Nucleus accumbens (tissue), 56 donors: Measurements from ENCODE around the gene CCL25.

Source experiments
- DNase-seq, 56 donors: peaks; one replicate each; lab custom pipeline; 2025; lab: John Stamatoyannopoulos, UW

CCL25 gene

GRCh38 chr19:8044018-8044417, 8.5 kb upstream of the CCL25 start:
- no peak for DNase-seq

- DNase-seq: no peak
Measured at GRCh38 chr19:8045872-8046568, 6.5 kb upstream of the CCL25 start.

GRCh38 chr19:8046569-8047165, 5.9 kb upstream of the CCL25 start:
- DNase-seq: no peak

- DNase-seq: peak in 50 of 56 donors; percentile 2 to 80 (median 40)
Measured at GRCh38 chr19:8050274-8051096, 2.1 kb upstream of the CCL25 start.

- no peak for DNase-seq
Measured at GRCh38 chr19:8054169-8054568, 1.6 kb downstream of the CCL25 start.

- DNase-seq: no peak
Measured at GRCh38 chr19:8056533-8056932, 4.0 kb downstream of the CCL25 start.

- DNase-seq: no peak
Measured at GRCh38 chr19:8057545-8058270, 5.1 kb downstream of the CCL25 start.

- DNase-seq: peak in 3 of 56 donors; percentile 1 to 23 (median 3)
Measured at GRCh38 chr19:8064911-8065874, 12.6 kb downstream of the CCL25 start.

GRCh38 chr19:8065875-8066261, 13.3 kb downstream of the CCL25 start:
- DNase-seq: no peak

GRCh38 chr19:8069096-8069973, 16.8 kb downstream of the CCL25 start:
- peak in 21 of 56 donors; percentile 1 to 40 (median 14) for DNase-seq

- no peak for DNase-seq
Measured at GRCh38 chr19:8071912-8072311, 19.4 kb downstream of the CCL25 start.

GRCh38 chr19:8074501-8074900, 21.9 kb downstream of the CCL25 start:
- DNase-seq: no peak

GRCh38 chr19:8075158-8076074, 22.9 kb downstream of the CCL25 start:
- no peak for DNase-seq

GRCh38 chr19:8079988-8080387, 27.4 kb downstream of the CCL25 start:
- DNase-seq: no peak

- no peak for DNase-seq
Measured at GRCh38 chr19:8080832-8081231, 28.3 kb downstream of the CCL25 start.

GRCh38 chr19:8081569-8082550, 29.3 kb downstream of the CCL25 start:
- no peak for DNase-seq
